Epithelial cell of proximal tubule (primary cell): ENCODE results near the gene TFF2. TPM values are rescaled to one million over a fixed set of nuclear protein-coding genes. Genes with fewer than 3 reads are reported as not detected.

Experiments used
- DNase-seq: peaks from one replicate; pipeline ENCODE4 v3.0.0-alpha.2; 2011; ENCODE audit warnings: low read depth
- H3K4me3 ChIP-seq: 2 replicates; pipeline ENCODE4 v1.5.1; 2011; ENCODE audit warnings: low read depth, mild to moderate bottlenecking, low read length
- total RNA-seq: library from RNA; depleted of rRNA; stranded (reverse); fragments of >200 nt; gene quantifications from 2 replicates; pipeline ENCODE4 v1.2.3, GENCODE V29; 2015
- TF ChIP-seq, protein P1 (sequence below): conservative IDR thresholded peaks from 2 replicates; pipeline ENCODE4 v1.5.1; 2012; ENCODE audit warnings: low read depth, mild to moderate bottlenecking, low read length

TFF2 gene
- total RNA-seq, 1 donor from 2014 or later: not detected

DNA sequence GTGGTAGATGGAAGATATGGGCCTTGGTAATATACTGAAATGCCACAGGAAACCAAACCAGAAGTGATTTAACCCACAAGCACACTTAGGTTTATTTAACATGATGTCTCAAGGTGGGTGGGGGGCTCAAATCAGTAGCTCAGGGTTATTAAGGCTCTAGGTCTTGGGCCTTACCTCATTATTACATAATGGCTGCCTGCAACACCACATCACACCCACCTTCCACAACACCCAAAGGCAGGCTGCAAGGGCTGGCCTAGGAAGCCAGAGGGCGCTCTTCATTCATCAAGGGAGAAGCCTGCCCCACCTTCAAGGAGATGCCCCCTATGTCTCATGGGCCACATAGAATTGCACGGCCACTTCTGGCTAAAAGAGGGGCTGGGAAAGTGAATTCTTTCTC, 9.5 kb upstream of the TFF2 start:
- DNase-seq: no peak
- H3K4me3 ChIP-seq: no peak overlapping the region

DNA sequence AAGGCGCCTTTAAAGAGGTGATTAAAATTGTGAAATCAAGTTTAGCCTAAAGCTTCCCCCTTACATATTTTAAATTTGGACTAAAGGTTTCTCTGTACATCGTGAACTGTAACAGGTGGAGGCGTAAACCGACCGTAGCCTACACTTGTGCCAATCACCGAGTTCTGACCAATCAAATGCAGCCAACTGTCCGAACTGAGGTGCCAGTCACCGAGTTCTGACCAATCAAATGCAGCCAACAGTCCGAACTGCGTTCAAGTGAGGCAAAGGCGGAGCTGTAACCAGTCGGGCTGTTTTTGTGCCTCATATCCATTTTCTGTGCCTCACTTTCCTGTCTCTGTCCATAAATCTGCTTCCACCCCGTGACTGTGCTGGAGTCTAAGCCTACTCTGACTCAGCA, 8.1 kb upstream of the TFF2 start:
- DNase-seq: no peak
- no peak overlapping the region for H3K4me3 ChIP-seq
- TF ChIP-seq, protein P1, sequence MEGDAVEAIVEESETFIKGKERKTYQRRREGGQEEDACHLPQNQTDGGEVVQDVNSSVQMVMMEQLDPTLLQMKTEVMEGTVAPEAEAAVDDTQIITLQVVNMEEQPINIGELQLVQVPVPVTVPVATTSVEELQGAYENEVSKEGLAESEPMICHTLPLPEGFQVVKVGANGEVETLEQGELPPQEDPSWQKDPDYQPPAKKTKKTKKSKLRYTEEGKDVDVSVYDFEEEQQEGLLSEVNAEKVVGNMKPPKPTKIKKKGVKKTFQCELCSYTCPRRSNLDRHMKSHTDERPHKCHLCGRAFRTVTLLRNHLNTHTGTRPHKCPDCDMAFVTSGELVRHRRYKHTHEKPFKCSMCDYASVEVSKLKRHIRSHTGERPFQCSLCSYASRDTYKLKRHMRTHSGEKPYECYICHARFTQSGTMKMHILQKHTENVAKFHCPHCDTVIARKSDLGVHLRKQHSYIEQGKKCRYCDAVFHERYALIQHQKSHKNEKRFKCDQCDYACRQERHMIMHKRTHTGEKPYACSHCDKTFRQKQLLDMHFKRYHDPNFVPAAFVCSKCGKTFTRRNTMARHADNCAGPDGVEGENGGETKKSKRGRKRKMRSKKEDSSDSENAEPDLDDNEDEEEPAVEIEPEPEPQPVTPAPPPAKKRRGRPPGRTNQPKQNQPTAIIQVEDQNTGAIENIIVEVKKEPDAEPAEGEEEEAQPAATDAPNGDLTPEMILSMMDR: no peak

More for the DNA sequence above, 9.5 kb upstream of the TFF2 start:
- TF ChIP-seq, protein P1: no peak

DNA sequence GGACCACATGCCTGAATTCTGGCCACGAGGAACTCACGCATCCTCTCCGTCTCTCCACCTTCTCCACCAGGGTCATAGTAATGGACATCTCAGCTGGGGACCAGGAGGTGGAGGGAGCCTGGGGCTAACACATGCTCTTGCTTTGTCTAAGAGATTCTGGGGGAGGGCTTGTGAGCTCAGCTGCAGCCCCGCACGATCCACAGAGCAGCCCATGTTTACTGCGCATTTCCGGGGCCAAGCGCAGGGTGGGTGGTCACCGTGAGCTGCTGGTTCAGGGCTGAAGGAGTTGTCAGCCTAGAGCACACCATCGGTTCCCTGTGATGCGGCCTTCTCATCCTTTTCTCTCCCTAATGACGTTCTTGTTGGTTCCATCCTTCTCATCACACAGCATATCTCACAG, 7.5 kb upstream of the TFF2 start:
- TF ChIP-seq, protein P1: no peak
- H3K4me3 ChIP-seq: no peak overlapping the region
- DNase-seq: no peak

DNA sequence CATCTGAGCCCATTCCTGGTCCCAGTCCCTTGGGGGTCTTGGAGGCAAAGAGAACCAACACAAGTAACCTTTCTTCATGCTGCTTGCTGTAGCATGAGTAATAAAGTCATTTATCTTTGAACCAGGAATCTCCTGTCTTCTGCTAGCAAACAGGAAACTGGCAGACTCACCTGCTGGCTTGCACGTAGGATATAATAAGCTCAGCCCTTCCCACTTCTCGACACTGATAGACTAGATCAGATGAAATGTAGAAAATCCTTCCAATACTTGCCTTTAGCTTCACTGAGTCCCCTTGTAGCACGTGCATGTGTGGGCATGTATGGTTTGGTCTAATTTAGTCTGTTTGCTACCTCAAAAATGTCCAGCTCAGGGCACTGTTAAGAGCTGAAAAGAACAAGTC, 6.5 kb upstream of the TFF2 start:
- no peak for DNase-seq
- H3K4me3 ChIP-seq: no peak overlapping the region
- TF ChIP-seq, protein P1: no peak

DNA sequence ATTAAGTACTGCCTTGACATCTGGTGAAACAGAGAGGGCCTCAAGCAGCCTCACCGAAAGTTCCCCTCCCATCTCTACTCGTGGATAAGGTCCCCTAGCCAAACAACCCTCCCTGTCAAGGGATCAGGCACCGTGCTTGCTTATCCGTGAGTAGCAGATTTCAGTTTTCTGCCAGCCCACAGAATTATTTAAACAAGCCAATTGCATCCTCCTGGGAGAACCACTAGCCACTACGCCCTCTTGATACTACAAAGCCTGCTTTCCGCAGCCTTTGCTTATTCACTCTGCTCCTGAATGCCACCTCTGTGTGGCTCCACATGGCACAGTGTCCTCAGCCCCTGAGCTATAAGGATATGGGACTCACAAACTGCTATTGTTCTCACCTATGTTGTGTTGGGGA, 5.9 kb upstream of the TFF2 start:
- H3K4me3 ChIP-seq: no peak overlapping the region
- TF ChIP-seq, protein P1: no peak
- DNase-seq: no peak

DNA sequence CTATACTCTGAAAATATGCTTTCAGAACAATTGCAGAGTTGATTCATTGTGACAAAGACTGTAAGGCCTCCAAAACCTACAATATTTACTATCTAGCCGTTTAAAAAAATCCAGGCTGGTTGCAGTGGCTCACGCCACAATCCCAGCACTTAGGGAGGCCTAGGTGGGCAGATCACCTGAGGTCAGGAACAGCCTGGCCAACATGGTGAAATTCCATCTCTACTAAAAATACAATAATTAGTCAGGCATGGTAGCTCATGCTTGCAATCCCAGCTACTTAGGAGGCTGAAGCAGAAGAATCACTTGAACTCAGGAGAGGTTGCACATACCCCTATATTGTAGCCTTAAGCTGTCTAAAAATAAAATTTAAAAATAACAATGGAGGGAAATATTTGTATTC, 5.3 kb upstream of the TFF2 start:
- TF ChIP-seq, protein P1: no peak
- no peak overlapping the region for H3K4me3 ChIP-seq
- no peak for DNase-seq

DNA sequence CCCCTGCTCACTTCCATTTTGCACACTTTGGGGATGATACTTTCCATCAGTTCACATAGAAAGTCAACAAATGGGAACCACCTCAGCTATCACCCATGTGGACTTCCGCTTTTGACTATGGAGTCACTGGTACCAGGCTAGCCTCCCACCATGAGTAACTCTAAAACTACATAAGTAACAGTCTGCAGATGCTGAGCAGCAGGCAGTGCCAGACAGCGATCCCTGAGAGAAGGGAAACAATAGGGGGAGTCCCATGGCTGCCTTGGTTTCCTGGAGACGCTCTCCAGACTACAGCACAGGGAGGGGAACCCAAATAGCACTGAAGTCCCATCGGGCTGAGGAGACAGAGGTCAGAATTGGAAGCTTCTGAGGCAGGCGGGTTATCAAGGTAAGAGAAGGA, 2.8 kb upstream of the TFF2 start:
- no peak overlapping the region for H3K4me3 ChIP-seq
- DNase-seq: no peak
- TF ChIP-seq, protein P1: no peak
